Gastroesophageal sphincter (tissue), 4 donors: ENCODE results near the gene PISD. TPM values are rescaled to one million over a fixed set of nuclear protein-coding genes. Genes with fewer than 3 reads are reported as not detected.

ENCODE experiments used
- ATAC-seq: fragments of 150-250 bp; one replicate; pipeline ENCODE4 v1.9.1; 2016; ENCODE audit warnings: mild to moderate bottlenecking, moderate library complexity
- H3K27ac ChIP-seq, 4 donors: fragments of 200-600 bp; sonication (generic) in 3 of 4; 1 replicate in 3 of 4; 2 replicates in 1 of 4; pipeline ENCODE4 v1.5.1; 2016 to 2019
- H3K27me3 ChIP-seq: fragments of 200-600 bp; sonication (generic); one replicate; pipeline ENCODE4 v1.5.1; 2019
- H3K36me3 ChIP-seq, 2 donors: fragments of 200-600 bp; sonication (generic); one replicate each; pipeline ENCODE4 v1.5.1; 2019; ENCODE audit warnings: control low read depth in 1 of 2
- H3K4me1 ChIP-seq, 3 donors: fragments of 200-600 bp; sonication (generic); 1 replicate in 2 of 3; 2 replicates in 1 of 3; pipeline ENCODE4 v1.5.1; 2016 to 2019; ENCODE audit warnings: control low read depth in 2 of 3
- H3K4me3 ChIP-seq, 2 donors: fragments of 200-600 bp; sonication (generic); one replicate each; pipeline ENCODE4 v1.5.1; 2019; ENCODE audit warnings: mild to moderate bottlenecking in 1 of 2, moderate library complexity in 1 of 2
- H3K9me3 ChIP-seq, 3 donors: fragments of 200-600 bp; sonication (generic); one replicate each; pipeline ENCODE4 v1.5.1; 2017 to 2019; ENCODE audit warnings: control low read depth in 2 of 3
- EP300 ChIP-seq: sonication (generic); formaldehyde crosslinking; IDR thresholded peaks from one replicate; pipeline ENCODE4 v1.6.1; 2017; ENCODE audit warnings: antibody characterized with exemption, mild to moderate bottlenecking
- POLR2A ChIP-seq, 2 donors: fragments of 450-650 bp; IDR thresholded peaks; one replicate each; pipeline ENCODE4 v1.6.1; 2017; ENCODE audit warnings: antibody characterized with exemption in 2 of 2, mild to moderate bottlenecking in 2 of 2, moderate library complexity in 1 of 2
- POLR2AphosphoS5 ChIP-seq: sonication (generic); formaldehyde crosslinking; IDR thresholded peaks from one replicate; pipeline ENCODE4 v1.6.1; 2017; ENCODE audit warnings: antibody characterized with exemption
- WGBS, 2 donors: methylation state at CpG; one replicate each; pipeline ENCODE4 v1.1.5; 2018; ENCODE audit warnings: low coverage in 1 of 2; 5-methylcytosine and 5-hydroxymethylcytosine counted together
- total RNA-seq, 4 donors: library from RNA; depleted of rRNA; stranded (reverse); fragments of >200 nt; gene quantifications; one replicate each; pipeline ENCODE4 v1.1.0, GENCODE V29; 2016
- TF ChIP-seq, protein P1 (sequence below), 4 experiments: fragments of 200-600 bp in 2 of 4; fragments of 450-650 bp in 2 of 4; sonication (generic) in 1 of 4; IDR thresholded peaks; one replicate each; pipeline ENCODE4 v1.5.1; 2017 to 2019; ENCODE audit warnings: antibody characterized with exemption in 4 of 4, mild to moderate bottlenecking in 2 of 4, moderate library complexity in 2 of 4

The PISD gene
- total RNA-seq, 4 donors from 2014 or later = 10.1 to 32.7 (median 19.2) TPM

DNA sequence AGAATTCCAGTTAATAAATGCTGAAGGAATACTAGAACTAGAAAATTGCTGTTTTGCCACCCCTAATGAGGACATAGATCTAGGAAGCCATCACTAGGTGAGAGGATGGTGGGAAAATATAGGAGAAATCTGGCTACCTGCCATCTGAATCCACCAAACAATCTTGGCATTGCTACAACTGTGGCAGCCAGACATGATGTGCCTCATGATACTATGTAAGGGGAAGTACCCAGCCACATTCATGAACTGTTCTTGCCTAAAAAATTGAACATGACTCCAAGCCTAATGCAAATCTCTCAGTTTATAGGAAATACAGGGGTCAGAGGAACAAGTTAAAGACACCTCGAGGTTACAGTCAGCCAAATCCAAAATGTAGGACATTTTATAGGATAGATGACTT, 92.9 kb downstream of the PISD start:
- no peak for ATAC-seq
- 76 to 100% methylated on average over 1 of the region's 1 CpG for WGBS, 2 donors
- no peaks in the 10 kb centered on the region for H3K27me3 ChIP-seq
- H3K9me3 ChIP-seq = no peaks in the 10 kb centered on the region
- peaks cover 0 to 25% of the 10 kb centered on the region in 2 donors for H3K36me3 ChIP-seq
- H3K4me1 ChIP-seq = no peaks in the 10 kb centered on the region
- TF ChIP-seq EP300 (no peak), POLR2AphosphoS5 (no peak), POLR2A (IDR thresholded peaks at IDR 0.05) (no peak)
- TF ChIP-seq, protein P1, sequence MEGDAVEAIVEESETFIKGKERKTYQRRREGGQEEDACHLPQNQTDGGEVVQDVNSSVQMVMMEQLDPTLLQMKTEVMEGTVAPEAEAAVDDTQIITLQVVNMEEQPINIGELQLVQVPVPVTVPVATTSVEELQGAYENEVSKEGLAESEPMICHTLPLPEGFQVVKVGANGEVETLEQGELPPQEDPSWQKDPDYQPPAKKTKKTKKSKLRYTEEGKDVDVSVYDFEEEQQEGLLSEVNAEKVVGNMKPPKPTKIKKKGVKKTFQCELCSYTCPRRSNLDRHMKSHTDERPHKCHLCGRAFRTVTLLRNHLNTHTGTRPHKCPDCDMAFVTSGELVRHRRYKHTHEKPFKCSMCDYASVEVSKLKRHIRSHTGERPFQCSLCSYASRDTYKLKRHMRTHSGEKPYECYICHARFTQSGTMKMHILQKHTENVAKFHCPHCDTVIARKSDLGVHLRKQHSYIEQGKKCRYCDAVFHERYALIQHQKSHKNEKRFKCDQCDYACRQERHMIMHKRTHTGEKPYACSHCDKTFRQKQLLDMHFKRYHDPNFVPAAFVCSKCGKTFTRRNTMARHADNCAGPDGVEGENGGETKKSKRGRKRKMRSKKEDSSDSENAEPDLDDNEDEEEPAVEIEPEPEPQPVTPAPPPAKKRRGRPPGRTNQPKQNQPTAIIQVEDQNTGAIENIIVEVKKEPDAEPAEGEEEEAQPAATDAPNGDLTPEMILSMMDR (IDR thresholded peaks at IDR 0.05) = no peak
- no peak overlapping the region for H3K4me3 ChIP-seq
- H3K27ac ChIP-seq = no peak overlapping the region

Other genes starting within 250 kb of the PISD start
- gene EIF4ENIF1, start 172.4 kb downstream of the PISD start, total RNA-seq = 10 to 100 TPM; 18.4 to 24.0 (median 20.5) TPM
- gene SFI1, start 165.7 kb downstream of the PISD start, total RNA-seq = 10 to 100 TPM; 14.4 to 54.8 (median 20.0) TPM
- gene PRR14L, start 87.9 kb upstream of the PISD start, total RNA-seq = 10 to 100 TPM; 16.0 to 24.5 (median 19.0) TPM
- 10 to 100 TPM; 10.5 to 27.9 (median 16.0) TPM for gene DEPDC5, start 91.8 kb upstream of the PISD start, total RNA-seq